Gastrocnemius medialis (tissue), 4 donors: ENCODE measurements around the gene ZDHHC18.

ENCODE experiments used
- CTCF ChIP-seq, 5 experiments: fragments of 450-650 bp in 3 of 5; fragments of 200-600 bp in 2 of 5; sonication (generic) in 2 of 5; IDR thresholded peaks in 4 of 5; conservative IDR thresholded peaks in 1 of 5; 1 replicate in 4 of 5; 2 replicates in 1 of 5; pipeline ENCODE4 v1.5.1; 2016 to 2019; ENCODE audit warnings: antibody characterized with exemption in 5 of 5, mild to moderate bottlenecking in 3 of 5, moderate library complexity in 3 of 5
- POLR2A ChIP-seq, 2 donors: fragments of 450-650 bp; IDR thresholded peaks; one replicate each; pipeline ENCODE4 v1.6.1; 2017; ENCODE audit warnings: antibody characterized with exemption in 2 of 2, mild to moderate bottlenecking in 2 of 2, moderate library complexity in 2 of 2

GRCh38 chr1:26887125-26887524, 60.6 kb downstream of the ZDHHC18 start:
- no peak for TF ChIP-seq CTCF (IDR thresholded peaks at IDR 0.05 in 4 of 5, conservative IDR thresholded peaks at IDR 0.05 in 1 of 5)
- no peak for TF ChIP-seq POLR2A (IDR thresholded peaks at IDR 0.05)
